Measurements from ENCODE around the gene RABGAP1L. TPM values are rescaled to one million over a fixed set of nuclear protein-coding genes. Genes with fewer than 3 reads are reported as not detected.

Gene RABGAP1L
- total and polyA plus RNA-seq, 12 donors: 13.0 to 167 (median 109) TPM

DNA sequence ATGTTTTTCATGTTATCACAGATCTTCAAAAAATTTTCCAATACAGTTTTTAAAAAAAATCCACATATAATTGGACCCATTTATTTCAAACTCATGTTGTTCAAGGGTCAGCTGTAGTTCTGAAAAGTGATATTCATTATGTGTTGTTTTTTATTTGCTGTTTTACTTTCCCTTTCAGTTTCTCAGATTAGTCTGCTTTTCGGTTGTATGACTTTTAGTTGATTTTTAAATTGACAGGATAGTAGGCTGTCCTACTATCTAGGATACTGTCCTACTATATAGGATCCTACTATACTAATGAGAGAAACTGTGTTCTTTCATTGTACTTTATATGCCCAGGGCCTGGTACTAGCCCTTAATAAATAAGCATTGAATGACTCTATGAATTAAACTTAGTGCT, 254.9 kb downstream of the RABGAP1L start:
- WGBS, 2 donors: 41 to 59% methylated on average over 1 of the region's 1 CpG
- intact Hi-C loops (cut with DNase I): loop anchor here in 2 of 10 donors (10.0 kb wide), 2 partner anchors 139 to 311 kb away; no protein-coding TSS in a partner anchor

DNA sequence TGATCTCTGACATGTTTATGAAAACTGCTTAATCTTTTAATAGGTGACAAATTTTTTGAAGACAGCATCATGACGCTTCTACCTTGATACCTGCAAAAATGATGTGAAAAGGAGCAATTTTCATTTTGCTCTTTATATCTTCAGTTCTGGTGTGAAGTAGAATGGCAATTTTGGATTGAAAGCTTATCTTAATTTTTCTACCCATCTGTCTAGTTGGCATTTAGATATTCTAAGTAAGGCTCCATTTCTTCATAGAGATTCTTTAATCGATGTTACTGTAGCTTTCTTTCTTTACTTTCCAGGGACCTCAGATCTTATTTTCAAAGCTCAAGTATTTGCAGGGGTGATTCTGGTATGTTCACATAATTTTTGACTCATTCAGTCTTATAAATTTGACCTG, 256.2 kb downstream of the RABGAP1L start:
- Histone ChIP-seq H3K27ac (no peak overlapping the region), H3K36me3 (no peaks in the 10 kb centered on the region), H3K4me3 (no peak overlapping the region), H3K4me1 (peaks cover 0 to 10% (median 0%) of the 10 kb centered on the region in 9 donors), H3K27me3 (no peaks in the 10 kb centered on the region), H3K9me3 (peaks cover 0 to 8% (median 0%) of the 10 kb centered on the region in 11 donors)
- DNase-seq: no peak
- 95 to 98% methylated on average over 2 of the region's 2 CpGs for WGBS, 2 donors
- TF ChIP-seq, protein P1, sequence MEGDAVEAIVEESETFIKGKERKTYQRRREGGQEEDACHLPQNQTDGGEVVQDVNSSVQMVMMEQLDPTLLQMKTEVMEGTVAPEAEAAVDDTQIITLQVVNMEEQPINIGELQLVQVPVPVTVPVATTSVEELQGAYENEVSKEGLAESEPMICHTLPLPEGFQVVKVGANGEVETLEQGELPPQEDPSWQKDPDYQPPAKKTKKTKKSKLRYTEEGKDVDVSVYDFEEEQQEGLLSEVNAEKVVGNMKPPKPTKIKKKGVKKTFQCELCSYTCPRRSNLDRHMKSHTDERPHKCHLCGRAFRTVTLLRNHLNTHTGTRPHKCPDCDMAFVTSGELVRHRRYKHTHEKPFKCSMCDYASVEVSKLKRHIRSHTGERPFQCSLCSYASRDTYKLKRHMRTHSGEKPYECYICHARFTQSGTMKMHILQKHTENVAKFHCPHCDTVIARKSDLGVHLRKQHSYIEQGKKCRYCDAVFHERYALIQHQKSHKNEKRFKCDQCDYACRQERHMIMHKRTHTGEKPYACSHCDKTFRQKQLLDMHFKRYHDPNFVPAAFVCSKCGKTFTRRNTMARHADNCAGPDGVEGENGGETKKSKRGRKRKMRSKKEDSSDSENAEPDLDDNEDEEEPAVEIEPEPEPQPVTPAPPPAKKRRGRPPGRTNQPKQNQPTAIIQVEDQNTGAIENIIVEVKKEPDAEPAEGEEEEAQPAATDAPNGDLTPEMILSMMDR (IDR thresholded peaks at IDR 0.05): no peak
- intact Hi-C loops (cut with DNase I): loop anchor here in 2 of 10 donors (10.0 kb wide), 2 partner anchors 141 to 309 kb away; no protein-coding TSS in a partner anchor
- no peak for ATAC-seq

More for the DNA sequence above, 254.9 kb downstream of the RABGAP1L start:
- TF ChIP-seq, protein P1 (IDR thresholded peaks at IDR 0.05): no peak
- DNase-seq: no peak
- no peaks in the 10 kb centered on the region for H3K27me3 ChIP-seq
- H3K36me3 ChIP-seq: no peaks in the 10 kb centered on the region
- H3K4me3 ChIP-seq: peak overlapping the region in 4 of 10 donors; percentile 5 to 20 (median 8)
- peaks cover 0 to 8% (median 0%) of the 10 kb centered on the region in 11 donors for H3K9me3 ChIP-seq
- ATAC-seq: peak in 1 of 8 donors; percentile 18
- peaks cover 0 to 10% (median 0%) of the 10 kb centered on the region in 9 donors for H3K4me1 ChIP-seq
- no peak overlapping the region for H3K27ac ChIP-seq

DNA sequence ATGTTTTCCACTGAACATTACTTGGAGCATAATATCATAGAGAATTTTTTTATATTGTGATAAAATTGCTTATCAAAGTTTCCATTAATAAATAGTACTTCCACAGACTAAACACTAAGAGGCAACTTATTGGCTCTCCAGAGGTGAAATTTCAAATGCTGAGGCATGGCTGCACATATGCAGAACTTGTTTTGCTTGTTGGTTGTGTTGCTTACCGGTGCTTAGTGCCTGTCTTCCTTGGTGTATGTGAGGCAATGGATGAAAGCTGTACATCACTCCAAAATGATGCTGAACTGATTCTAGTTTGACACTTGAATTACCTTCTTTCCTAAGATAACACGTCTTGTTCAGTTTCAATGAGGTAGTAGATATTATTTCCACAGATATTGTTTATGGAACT, 258.6 kb downstream of the RABGAP1L start:
- no peak for ATAC-seq
- intact Hi-C loops (cut with DNase I): loop anchor here in 2 of 10 donors (10.0 kb wide), 2 partner anchors 143 to 307 kb away; no protein-coding TSS in a partner anchor
- no peaks in the 10 kb centered on the region for H3K27me3 ChIP-seq
- DNase-seq: no peak
- 84 to 90% methylated on average over 2 of the region's 2 CpGs for WGBS, 2 donors
- no peaks in the 10 kb centered on the region for H3K36me3 ChIP-seq
- peaks cover 0 to 10% (median 0%) of the 10 kb centered on the region in 9 donors for H3K4me1 ChIP-seq
- no peaks in the 10 kb centered on the region for H3K9me3 ChIP-seq
- H3K4me3 ChIP-seq: no peak overlapping the region
- TF ChIP-seq, protein P1 (IDR thresholded peaks at IDR 0.05): no peak
- H3K27ac ChIP-seq: no peak overlapping the region

DNA sequence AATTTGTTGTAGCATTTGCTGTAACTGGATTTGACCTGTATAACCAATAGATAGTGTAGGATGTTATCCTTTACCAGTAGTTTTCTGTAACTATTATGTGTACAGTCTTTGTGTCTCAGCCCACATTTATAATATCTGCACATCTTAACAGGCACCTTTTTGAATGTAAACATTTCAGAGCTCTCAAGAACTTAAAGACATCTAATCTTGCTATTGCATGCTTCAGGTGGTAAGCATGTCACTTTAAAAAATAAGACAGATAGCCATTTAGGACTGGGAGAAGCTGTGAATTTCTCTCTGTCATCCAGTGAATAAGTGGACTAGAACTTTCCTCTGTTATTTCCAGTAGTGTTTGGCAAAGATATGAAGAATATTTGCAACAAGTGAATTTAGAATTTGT, 265.8 kb downstream of the RABGAP1L start:
- Histone ChIP-seq H3K9me3 (no peaks in the 10 kb centered on the region), H3K27ac (no peak overlapping the region)

More for the DNA sequence above, 265.8 kb downstream of the RABGAP1L start:
- no peak for ATAC-seq
- no peaks in the 10 kb centered on the region for H3K4me1 ChIP-seq
- no peaks in the 10 kb centered on the region for H3K36me3 ChIP-seq
- intact Hi-C loops (cut with DNase I): no loop called here
- H3K4me3 ChIP-seq: no peak overlapping the region
- H3K27me3 ChIP-seq: no peaks in the 10 kb centered on the region
- TF ChIP-seq, protein P1 (IDR thresholded peaks at IDR 0.05): no peak
- no peak for DNase-seq
